ENCODE data around the gene KRT36.

The KRT36 gene

GRCh38 chr17:41537614-41537954, 47.9 kb upstream of the KRT36 start:
- Histone ChIP-seq H2AFZ (ENCODE audit: low read length) (no peak overlapping the region), H3K4me1 (ENCODE audit: control insufficient read depth in 2 of 2, insufficient read depth in 1 of 2, low read depth in 1 of 2, low read length in 2 of 2) (peaks cover 0 to 12% of the 10 kb centered on the region in 2 donors)

GRCh38 chr17:41536741-41537613, 47.3 kb upstream of the KRT36 start:
- Histone ChIP-seq H3K4me3 (ENCODE audit: low read length in 2 of 2) (no peak overlapping the region), H2BK5ac (ENCODE audit: low read length) (peak overlapping the region; percentile 20), H3K23ac (ENCODE audit: low read depth, low read length, poor library complexity) (no peak overlapping the region), H3K14ac (ENCODE audit: low read length) (no peak overlapping the region), H4K8ac (ENCODE audit: low read depth, low read length) (no peak overlapping the region), H3K79me1 (ENCODE audit: low read depth, low read length) (no peaks in the 10 kb centered on the region), H2BK120ac (ENCODE audit: low read depth, low read length) (no peak overlapping the region), H3K4me1 (ENCODE audit: control insufficient read depth in 2 of 2, insufficient read depth in 1 of 2, low read depth in 1 of 2, low read length in 2 of 2) (peaks cover 0 to 12% of the 10 kb centered on the region in 2 donors), H2AK5ac (ENCODE audit: low read depth, low read length) (peak overlapping the region; percentile 48), H3K9me3 (replicated peaks in 1 of 2; ENCODE audit: control insufficient read depth in 2 of 2, insufficient read depth in 1 of 2, low read depth in 1 of 2, low read length in 2 of 2) (peaks cover 0 to 2% of the 10 kb centered on the region in 2 donors), H2BK15ac (ENCODE audit: low read length) (peak overlapping the region; percentile 59), H3K4me2 (ENCODE audit: insufficient read depth, low read length, poor library complexity, severe bottlenecking) (no peak overlapping the region), H3K4ac (ENCODE audit: low read length) (no peak overlapping the region), H3K36me3 (replicated peaks in 1 of 2; ENCODE audit: control insufficient read depth in 2 of 2, insufficient read depth in 2 of 2, low read length in 2 of 2) (no peaks in the 10 kb centered on the region), H2BK12ac (ENCODE audit: low read length) (no peak overlapping the region), H2AFZ (ENCODE audit: low read length) (no peak overlapping the region), H3K27ac (replicated peaks; ENCODE audit: low read length) (no peak overlapping the region), H3K9ac (ENCODE audit: low read depth, low read length, poor library complexity) (peak overlapping the region; percentile 9), H3K27me3 (ENCODE audit: control insufficient read depth in 3 of 3, insufficient read depth in 3 of 3, low read depth in 1 of 3, low read length in 3 of 3) (peaks cover 0 to 9% (median 0%) of the 10 kb centered on the region in 3 experiments), H3K18ac (ENCODE audit: low read length) (peak overlapping the region; percentile 25), H4K91ac (ENCODE audit: low read depth, low read length, poor library complexity) (no peak overlapping the region)
- WGBS, 2 donors (ENCODE audit: extremely low coverage in 2 of 2, insufficient read length in 2 of 2, insufficient replicate concordance in 1 of 2): no CpG with 5 or more reads among the region's 7 CpGs
- DNase-seq (ENCODE audit: low spot score): no peak

More at GRCh38 chr17:41537614-41537954, 47.9 kb upstream of the KRT36 start:
- H2BK5ac ChIP-seq (ENCODE audit: low read length): peak overlapping the region; percentile 20
- no peak overlapping the region for H2BK12ac ChIP-seq (ENCODE audit: low read length)
- WGBS, 2 donors (ENCODE audit: extremely low coverage in 2 of 2, insufficient read length in 2 of 2, insufficient replicate concordance in 1 of 2): no CpG with 5 or more reads among the region's 7 CpGs
- no peak overlapping the region for H3K14ac ChIP-seq (ENCODE audit: low read length)
- H2BK120ac ChIP-seq (ENCODE audit: low read depth, low read length): no peak overlapping the region
- no peak overlapping the region for H3K4ac ChIP-seq (ENCODE audit: low read length)
- H4K8ac ChIP-seq (ENCODE audit: low read depth, low read length): no peak overlapping the region
- no peak overlapping the region for H3K4me2 ChIP-seq (ENCODE audit: insufficient read depth, low read length, poor library complexity, severe bottlenecking)
- H3K9ac ChIP-seq (ENCODE audit: low read depth, low read length, poor library complexity): no peak overlapping the region
- no peak overlapping the region for H3K27ac ChIP-seq (replicated peaks; ENCODE audit: low read length)
- H3K27me3 ChIP-seq (ENCODE audit: control insufficient read depth in 3 of 3, insufficient read depth in 3 of 3, low read depth in 1 of 3, low read length in 3 of 3): peaks cover 0 to 5% (median 0%) of the 10 kb centered on the region in 3 experiments
- H4K91ac ChIP-seq (ENCODE audit: low read depth, low read length, poor library complexity): no peak overlapping the region
- H2BK15ac ChIP-seq (ENCODE audit: low read length): peak overlapping the region; percentile 59
- no peak overlapping the region for H3K4me3 ChIP-seq (ENCODE audit: low read length in 2 of 2)
- H3K23ac ChIP-seq (ENCODE audit: low read depth, low read length, poor library complexity): no peak overlapping the region
- no peaks in the 10 kb centered on the region for H3K36me3 ChIP-seq (replicated peaks in 1 of 2; ENCODE audit: control insufficient read depth in 2 of 2, insufficient read depth in 2 of 2, low read length in 2 of 2)
- H3K79me1 ChIP-seq (ENCODE audit: low read depth, low read length): no peaks in the 10 kb centered on the region
- H2AK5ac ChIP-seq (ENCODE audit: low read depth, low read length): peak overlapping the region; percentile 48
- no peak for DNase-seq (ENCODE audit: low spot score)
- peak overlapping the region; percentile 60 for H3K18ac ChIP-seq (ENCODE audit: low read length)
- H3K9me3 ChIP-seq (replicated peaks in 1 of 2; ENCODE audit: control insufficient read depth in 2 of 2, insufficient read depth in 1 of 2, low read depth in 1 of 2, low read length in 2 of 2): peaks cover 0 to 2% of the 10 kb centered on the region in 2 donors

GRCh38 chr17:41535764-41536481, 46.2 kb upstream of the KRT36 start:
- peak overlapping the region; percentile 84 for H3K18ac ChIP-seq (ENCODE audit: low read length)
- H2AK5ac ChIP-seq (ENCODE audit: low read depth, low read length): peak overlapping the region; percentile 4
- no peak overlapping the region for H3K27ac ChIP-seq (replicated peaks; ENCODE audit: low read length)
- H2BK15ac ChIP-seq (ENCODE audit: low read length): peak overlapping the region; percentile 50
- no peak overlapping the region for H2BK5ac ChIP-seq (ENCODE audit: low read length)
- peak overlapping the region; percentile 2 for H3K9ac ChIP-seq (ENCODE audit: low read depth, low read length, poor library complexity)
- H3K79me1 ChIP-seq (ENCODE audit: low read depth, low read length): no peaks in the 10 kb centered on the region
- no peaks in the 10 kb centered on the region for H3K9me3 ChIP-seq (replicated peaks in 1 of 2; ENCODE audit: control insufficient read depth in 2 of 2, insufficient read depth in 1 of 2, low read depth in 1 of 2, low read length in 2 of 2)
- peaks cover 0 to 16% (median 0%) of the 10 kb centered on the region in 3 experiments for H3K27me3 ChIP-seq (ENCODE audit: control insufficient read depth in 3 of 3, insufficient read depth in 3 of 3, low read depth in 1 of 3, low read length in 3 of 3)
- peak overlapping the region; percentile 9 for H3K14ac ChIP-seq (ENCODE audit: low read length)
- peaks cover 0 to 12% of the 10 kb centered on the region in 2 donors for H3K4me1 ChIP-seq (ENCODE audit: control insufficient read depth in 2 of 2, insufficient read depth in 1 of 2, low read depth in 1 of 2, low read length in 2 of 2)
- WGBS, 2 donors (ENCODE audit: extremely low coverage in 2 of 2, insufficient read length in 2 of 2, insufficient replicate concordance in 1 of 2): no CpG with 5 or more reads among the region's 15 CpGs
- no peak overlapping the region for H3K4me3 ChIP-seq (ENCODE audit: low read length in 2 of 2)
- no peak for DNase-seq (ENCODE audit: low spot score)
- H3K4me2 ChIP-seq (ENCODE audit: insufficient read depth, low read length, poor library complexity, severe bottlenecking): no peak overlapping the region
- H2AFZ ChIP-seq (ENCODE audit: low read length): no peak overlapping the region
- peak overlapping the region; percentile 57 for H4K91ac ChIP-seq (ENCODE audit: low read depth, low read length, poor library complexity)
- no peak overlapping the region for H3K4ac ChIP-seq (ENCODE audit: low read length)
- H3K23ac ChIP-seq (ENCODE audit: low read depth, low read length, poor library complexity): no peak overlapping the region
- no peak overlapping the region for H2BK120ac ChIP-seq (ENCODE audit: low read depth, low read length)
- peak overlapping the region; percentile 7 for H2BK12ac ChIP-seq (ENCODE audit: low read length)
- no peaks in the 10 kb centered on the region for H3K36me3 ChIP-seq (replicated peaks in 1 of 2; ENCODE audit: control insufficient read depth in 2 of 2, insufficient read depth in 2 of 2, low read length in 2 of 2)
- no peak overlapping the region for H4K8ac ChIP-seq (ENCODE audit: low read depth, low read length)

Data from neuronal stem cell (in vitro differentiated cells).